Psoas muscle (tissue), 8 donors: ENCODE data around the gene TRPV5. TPM values are rescaled to one million over a fixed set of nuclear protein-coding genes. Genes with fewer than 3 reads are reported as not detected.

Experiments used
- ATAC-seq, 4 donors: fragments of 200-7000 bp; cut with Tn5 transposase; one replicate each; pipeline ENCODE4 v1.9.1; 2020; ENCODE audit warnings: moderate library complexity in 3 of 4, mild to moderate bottlenecking in 2 of 4
- DNase-seq, 2 donors: peaks; one replicate each; pipeline ENCODE4 v3.0.0-alpha.2; 2020
- H3K27ac ChIP-seq: fragments of 200-600 bp; one replicate; pipeline ENCODE4 v1.8.0; 2022
- H3K27me3 ChIP-seq, 3 donors: fragments of 200-600 bp in 1 of 3; one replicate each; pipeline versions ENCODE4 v1.6.1 to v1.8.0; 2013 to 2022; ENCODE audit warnings: low read length in 2 of 3, mild to moderate bottlenecking in 2 of 3, moderate library complexity in 1 of 3; ENCODE audit not compliant: insufficient read depth in 3 of 3
- H3K36me3 ChIP-seq, 2 donors: fragments of 200-600 bp in 1 of 2; one replicate each; pipeline versions ENCODE4 v1.6.1 to v1.8.0; 2013 to 2022; ENCODE audit warnings: low read depth in 1 of 2, mild to moderate bottlenecking in 1 of 2, moderate library complexity in 1 of 2; ENCODE audit not compliant: insufficient read depth in 1 of 2
- H3K4me1 ChIP-seq: fragments of 200-600 bp; one replicate; pipeline ENCODE4 v1.8.0; 2022
- H3K4me3 ChIP-seq: fragments of 200-600 bp; one replicate; pipeline ENCODE4 v1.8.0; 2022; ENCODE audit warnings: mild to moderate bottlenecking
- H3K9me3 ChIP-seq: fragments of 200-600 bp; one replicate; pipeline ENCODE4 v1.8.0; 2022
- CTCF ChIP-seq: fragments of 200-600 bp; IDR thresholded peaks from one replicate; pipeline ENCODE4 v1.8.0; 2022; ENCODE audit warnings: antibody characterized with exemption
- WGBS, 3 donors: extraction: QIAGEN DNeasy Blood & Tissue Kit; methylation state at CpG; one replicate each; pipeline versions ENCODE4 v1.1.6 to v1.1.7; 2013; 5-methylcytosine and 5-hydroxymethylcytosine counted together
- intact Hi-C, 2 donors: fragments of 100-400 bp; cut with DNase I; formaldehyde crosslinking; loops; one replicate each; pipeline versions ENCODE4 v1.11.0 to v1.14.2; 2022
- polyA plus RNA-seq, 3 donors: library from polyadenylated mRNA; stranded (reverse); fragments of 200-250 nt; gene quantifications; one replicate each; pipeline ENCODE4 v1.2.3, GENCODE V29; 2013
- total RNA-seq, 4 donors: library from RNA; stranded (reverse); fragmentation: NEBNext Ultra II Directional in 2 of 4; extraction: Animal tissue kit (Norgen Biotek cat#: 25700) in 2 of 4; gene quantifications; one replicate each; pipeline versions ENCODE4 v1.2.1 to v1.2.4, GENCODE V29; 2021 to 2023
- donor health status: healthy with polysubstance abuse.
- donor health status: DM: no; HTN: no; CAD: no; lungs with moderate emphysema.
- donor health status: Bipolar disorder and iron deficiency.
- donor health status: healthy.
- donor health status: DM: yes; HTN: yes; CAD: no.
- donor health status: DM: no; HTN: no; CAD: no.
- donor health status: DM: no; HTN: no; CAD: no.
- donor health status: DM: yes; HTN: yes; CAD: no.

TRPV5 gene
- total and polyA plus RNA-seq, 7 donors = 0.06 TPM; not detected in 6

GRCh38 chr7:142964502-142965246, 31.1 kb upstream of the TRPV5 start:
- no peaks in the 10 kb centered on the region for H3K27me3 ChIP-seq
- WGBS, 3 donors = 75 to 79% (median 78%) methylated on average over 6 of the region's 6 CpGs
- no peaks in the 10 kb centered on the region for H3K9me3 ChIP-seq
- ATAC-seq = no peak
- no peak for DNase-seq
- H3K27ac ChIP-seq = no peak overlapping the region
- TF ChIP-seq CTCF = no peak
- no peaks in the 10 kb centered on the region for H3K36me3 ChIP-seq
- no peaks in the 10 kb centered on the region for H3K4me1 ChIP-seq
- H3K4me3 ChIP-seq = no peak overlapping the region
- intact Hi-C loops = no loop called here

GRCh38 chr7:142963993-142964392, 30.4 kb upstream of the TRPV5 start:
- WGBS, 3 donors = 79 to 82% (median 82%) methylated on average over 2 of the region's 2 CpGs
- Histone ChIP-seq H3K36me3 (no peaks in the 10 kb centered on the region), H3K27ac (no peak overlapping the region), H3K9me3 (no peaks in the 10 kb centered on the region), H3K4me3 (no peak overlapping the region), H3K4me1 (no peaks in the 10 kb centered on the region), H3K27me3 (no peaks in the 10 kb centered on the region)
- ATAC-seq (no peak), DNase-seq (no peak)
- no peak for TF ChIP-seq CTCF
- intact Hi-C loops = no loop called here

GRCh38 chr7:142962991-142963390, 29.4 kb upstream of the TRPV5 start:
- intact Hi-C loops = no loop called here
- H3K9me3 ChIP-seq = no peaks in the 10 kb centered on the region

GRCh38 chr7:142961973-142962926, 28.7 kb upstream of the TRPV5 start, which contains the start of gene KEL:
TSS of gene KEL (minus strand) at chr7:142962363. CDS start at chr7:142962206, 157 bp downstream.
- no peak for TF ChIP-seq CTCF
- DNase-seq = no peak
- no peak within 1 kb of the TSS for H3K27ac ChIP-seq
- no peaks in the 10 kb centered on the region for H3K4me1 ChIP-seq
- H3K36me3 ChIP-seq = no peaks in the 10 kb centered on the region
- no peaks in the 10 kb centered on the region for H3K9me3 ChIP-seq
- H3K4me3 ChIP-seq = no peak within 1 kb of the TSS
- 77 to 80% (median 79%) methylated on average over 9 of the region's 9 CpGs for WGBS, 3 donors
- no peak for ATAC-seq
- intact Hi-C loops = no loop called here
- H3K27me3 ChIP-seq = no peaks in the 10 kb centered on the region

More at GRCh38 chr7:142962991-142963390, 29.4 kb upstream of the TRPV5 start:
- H3K27ac ChIP-seq = no peak overlapping the region
- no peak for TF ChIP-seq CTCF
- no peaks in the 10 kb centered on the region for H3K27me3 ChIP-seq
- no peaks in the 10 kb centered on the region for H3K4me1 ChIP-seq
- no peaks in the 10 kb centered on the region for H3K36me3 ChIP-seq
- H3K4me3 ChIP-seq = no peak overlapping the region
- ATAC-seq (no peak), DNase-seq (no peak)
- 17 to 33% (median 21%) methylated on average over 1 of the region's 1 CpG for WGBS, 3 donors
